Neural cell (in vitro differentiated cells): ENCODE measurements around the gene C4BPA.

Experiments
- CTCF ChIP-seq: fragments of 450-650 bp; IDR thresholded peaks from 2 replicates; pipeline ENCODE4 v1.5.1; 2014; ENCODE audit warnings: antibody characterized with exemption, mild to moderate bottlenecking, moderate library complexity; ENCODE audit not compliant: poor library complexity, severe bottlenecking
- EP300 ChIP-seq: fragments of 450-650 bp; conservative IDR thresholded peaks from 2 replicates; pipeline ENCODE4 v1.6.1; 2014; ENCODE audit warnings: antibody characterized with exemption, mild to moderate bottlenecking, moderate library complexity; ENCODE audit not compliant: poor library complexity, severe bottlenecking
- EZH2 ChIP-seq: fragments of 200-600, 300-800 bp; shearing (Covaris generic), sonication (generic); IDR thresholded peaks from 2 replicates; pipeline ENCODE4 v1.6.1; 2014; ENCODE audit warnings: antibody characterized with exemption, low read length, borderline replicate concordance, mild to moderate bottlenecking; ENCODE audit not compliant: insufficient read depth, poor library complexity, severe bottlenecking
- POLR2AphosphoS5 ChIP-seq: IDR thresholded peaks from 2 replicates; pipeline ENCODE4 v1.6.1; 2012
- RAD21 ChIP-seq: fragments of 450-650 bp; conservative IDR thresholded peaks from 2 replicates; pipeline ENCODE4 v1.6.1; 2014; ENCODE audit warnings: antibody characterized with exemption, mild to moderate bottlenecking, moderate library complexity
- REST ChIP-seq: IDR thresholded peaks from 2 replicates; pipeline ENCODE4 v1.6.1; 2012; ENCODE audit warnings: borderline replicate concordance
- SMC3 ChIP-seq: fragments of 450-650 bp; conservative IDR thresholded peaks from 2 replicates; pipeline ENCODE4 v1.6.1; 2014; ENCODE audit warnings: antibody characterized with exemption, mild to moderate bottlenecking, moderate library complexity; ENCODE audit not compliant: poor library complexity

- TF ChIP-seq CTCF = no peak
- no peak for TF ChIP-seq POLR2AphosphoS5
- no peak for TF ChIP-seq EP300
- no peak for TF ChIP-seq SMC3
- TF ChIP-seq EZH2 = no peak
- no peak for TF ChIP-seq RAD21
- no peak for TF ChIP-seq REST
These were observed 1.4 kb upstream of the C4BPA start for GRCh38 chr1:207102659-207103058.
